Central memory CD4-positive, alpha-beta T cell (primary cell): ENCODE data around the gene SERPINB2.

ENCODE experiments used
- DNase-seq: peaks from one replicate; pipeline ENCODE4 v3.0.0; 2022
- total RNA-seq, 3 experiments: gene quantifications; one replicate each; lab custom pipeline; 2026; lab: John Stamatoyannopoulos, UW

The SERPINB2 gene, protein sequence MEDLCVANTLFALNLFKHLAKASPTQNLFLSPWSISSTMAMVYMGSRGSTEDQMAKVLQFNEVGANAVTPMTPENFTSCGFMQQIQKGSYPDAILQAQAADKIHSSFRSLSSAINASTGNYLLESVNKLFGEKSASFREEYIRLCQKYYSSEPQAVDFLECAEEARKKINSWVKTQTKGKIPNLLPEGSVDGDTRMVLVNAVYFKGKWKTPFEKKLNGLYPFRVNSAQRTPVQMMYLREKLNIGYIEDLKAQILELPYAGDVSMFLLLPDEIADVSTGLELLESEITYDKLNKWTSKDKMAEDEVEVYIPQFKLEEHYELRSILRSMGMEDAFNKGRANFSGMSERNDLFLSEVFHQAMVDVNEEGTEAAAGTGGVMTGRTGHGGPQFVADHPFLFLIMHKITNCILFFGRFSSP
- total RNA-seq, result 0 to 1.7 (median 0) reads per million in 3 experiments

DNA sequence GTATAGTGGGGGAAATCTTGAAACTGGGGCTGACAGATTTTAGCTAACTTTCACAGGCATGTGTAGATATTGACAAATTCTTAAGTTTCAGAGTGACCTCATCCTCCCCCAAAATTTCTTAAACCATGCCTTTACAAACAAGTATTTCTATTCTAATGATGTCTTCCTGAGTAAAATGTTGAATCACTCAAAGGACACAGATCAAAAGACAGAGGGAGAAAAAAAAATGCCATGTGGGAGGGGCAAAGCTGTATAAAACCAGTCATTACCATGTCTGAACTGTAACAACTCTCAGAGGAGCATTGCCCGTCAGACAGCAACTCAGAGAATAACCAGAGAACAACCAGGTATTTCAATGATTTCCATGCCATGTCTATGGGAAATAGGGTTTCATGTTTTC, at the start of gene SERPINB2:
TSS of gene SERPINB2 (plus strand) at position 282 of the 400 bp plus-strand sequence. CDS start 3,740 bp downstream, outside the sequence.
- DNase-seq, result no peak

DNA sequence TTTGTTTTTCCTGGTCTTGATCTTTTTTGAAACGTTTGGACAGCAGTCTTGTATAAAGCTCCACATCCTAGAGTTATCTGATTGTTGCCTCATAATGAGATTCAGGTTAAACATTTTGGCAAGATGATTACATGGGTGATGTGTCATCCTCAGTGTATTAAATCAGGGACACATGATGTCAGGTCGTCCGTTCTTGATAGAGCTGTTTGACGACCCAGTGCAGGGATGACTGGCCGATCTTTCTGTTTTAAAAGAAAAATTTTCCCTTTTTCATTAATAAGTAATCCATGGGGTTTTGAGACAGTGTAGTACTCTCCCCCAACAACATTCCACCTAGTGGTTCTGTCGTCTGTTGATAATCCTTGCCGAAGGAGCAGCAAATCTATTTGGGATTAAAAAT, 44.5 kb upstream of the SERPINB2 start:
- DNase-seq, result no peak

DNA sequence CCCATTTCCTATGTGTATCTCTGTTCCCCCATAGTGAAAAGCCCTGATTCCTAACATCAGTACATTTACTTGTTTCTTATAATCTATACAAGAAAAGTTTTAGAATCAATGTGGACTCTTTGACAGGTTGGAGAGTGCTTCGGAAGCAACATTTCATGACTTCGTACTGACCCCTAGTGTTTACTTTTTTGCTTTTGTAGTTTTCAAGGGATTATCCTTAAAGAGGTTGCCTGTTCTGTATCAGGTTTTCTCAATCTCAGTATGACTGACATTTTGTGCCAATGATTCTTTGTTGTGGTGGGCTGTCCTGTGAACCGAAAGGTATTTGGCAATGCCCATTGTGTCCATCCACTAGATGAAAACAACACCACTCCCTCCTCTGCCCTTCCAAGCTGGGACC, 43.3 kb upstream of the SERPINB2 start:
- no peak for DNase-seq

DNA sequence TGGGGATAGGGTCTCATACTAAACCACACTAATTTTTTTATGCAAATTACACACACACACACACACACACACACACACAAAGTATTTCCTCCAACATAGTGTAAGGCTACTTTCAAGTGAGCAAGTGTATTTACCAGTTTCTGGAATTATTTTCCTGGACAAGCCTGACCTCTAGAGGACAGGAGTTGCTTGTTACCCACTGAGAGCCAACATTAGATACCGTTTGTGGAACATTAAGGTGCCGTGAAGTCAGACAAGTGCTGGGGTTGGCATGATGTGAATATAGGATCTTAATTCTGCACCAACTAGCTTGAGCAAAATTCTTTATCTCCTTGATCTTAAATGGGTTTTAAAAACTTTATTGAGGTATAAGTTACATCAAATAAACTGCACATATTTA, 39.3 kb upstream of the SERPINB2 start:
- no peak for DNase-seq

DNA sequence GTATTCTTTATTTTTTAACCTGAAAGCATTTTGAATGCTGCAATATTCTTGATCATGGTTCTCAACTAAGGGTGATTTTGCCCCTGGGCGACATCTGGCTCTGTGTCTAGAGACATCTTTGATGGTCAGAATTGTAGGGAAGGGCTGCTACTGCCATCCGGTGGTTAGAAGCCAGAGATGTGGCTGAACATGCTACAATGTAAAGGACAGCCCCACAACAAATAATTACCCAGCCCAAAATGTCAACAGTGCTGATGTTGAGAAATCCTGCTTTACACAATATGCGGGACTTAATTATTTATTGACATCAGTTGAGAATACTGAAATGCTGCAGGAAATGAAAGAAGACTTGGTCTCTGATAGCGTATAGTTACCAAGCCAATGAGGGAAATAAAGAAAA, 37.5 kb upstream of the SERPINB2 start:
- DNase-seq, result no peak

DNA sequence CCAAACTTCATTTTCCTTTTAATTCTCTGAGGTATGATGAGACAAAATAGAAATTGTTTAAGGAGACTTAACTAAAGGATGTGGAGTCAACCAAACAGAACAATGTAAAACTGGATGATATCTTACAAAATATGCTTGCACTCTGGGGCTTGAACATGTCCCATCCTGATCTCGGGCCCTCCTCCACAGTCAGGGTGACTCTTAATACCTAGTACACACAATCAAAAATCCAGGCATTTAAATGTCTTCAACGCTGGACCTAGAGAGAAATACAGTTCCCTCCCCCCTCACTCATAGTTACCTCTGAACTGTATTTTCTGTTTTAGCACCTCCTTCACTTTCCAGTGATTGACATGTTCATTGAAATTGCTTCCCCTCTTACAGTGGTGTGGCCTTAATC, 36.9 kb upstream of the SERPINB2 start:
- DNase-seq, result no peak

DNA sequence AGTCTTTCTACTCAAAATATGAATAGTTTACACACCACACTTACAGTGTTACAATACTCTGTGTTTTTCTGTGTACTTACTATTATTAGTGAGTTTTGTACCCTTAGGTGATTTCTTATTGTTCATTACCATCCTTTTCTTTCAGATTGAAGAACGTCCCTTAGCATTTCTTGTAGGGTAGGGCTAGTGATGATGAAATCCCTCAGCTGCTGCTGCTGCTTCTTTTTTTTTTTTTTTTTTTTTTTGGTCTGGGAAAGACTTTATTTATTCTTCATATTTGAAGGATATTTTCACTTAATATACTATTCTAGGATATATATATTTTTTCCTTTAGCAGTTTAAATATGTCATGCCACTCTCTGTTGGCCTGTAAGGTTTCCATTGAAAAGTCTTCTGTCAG, 29.0 kb upstream of the SERPINB2 start:
- DNase-seq, result no peak

DNA sequence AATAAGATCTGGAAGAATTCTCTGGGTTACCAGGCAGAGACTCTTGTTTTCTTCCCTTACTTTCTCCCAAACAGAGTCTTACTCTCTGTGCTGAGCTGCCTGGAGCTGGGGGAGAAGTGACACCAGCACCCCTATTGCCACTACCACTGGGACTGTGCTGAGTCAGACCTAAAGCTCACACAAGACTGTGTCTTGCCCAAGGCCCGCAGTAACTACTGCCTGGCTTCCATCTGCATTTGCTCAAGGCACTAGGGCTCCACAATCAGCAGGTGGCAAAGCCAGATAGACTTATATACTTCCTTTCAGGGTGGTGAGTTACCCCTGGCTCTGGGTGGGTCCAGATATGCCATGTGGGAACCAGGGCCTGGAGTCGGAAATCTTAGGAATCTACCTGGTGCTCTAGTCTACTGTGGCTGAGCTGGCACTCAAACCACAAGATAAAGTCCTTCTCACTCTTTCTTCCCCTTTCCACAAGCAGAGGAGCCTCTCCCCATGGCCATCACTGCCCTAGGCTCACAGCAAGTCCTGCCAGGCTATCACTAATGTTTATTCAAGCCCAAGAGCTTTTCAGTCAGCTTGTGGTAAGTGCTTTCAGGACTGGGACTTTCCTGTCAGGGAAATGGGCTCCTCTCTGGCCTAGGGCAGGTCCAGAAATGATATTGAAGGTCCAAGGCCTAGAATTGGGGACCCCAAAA, 27.6 kb upstream of the SERPINB2 start:
- DNase-seq, result no peak

DNA sequence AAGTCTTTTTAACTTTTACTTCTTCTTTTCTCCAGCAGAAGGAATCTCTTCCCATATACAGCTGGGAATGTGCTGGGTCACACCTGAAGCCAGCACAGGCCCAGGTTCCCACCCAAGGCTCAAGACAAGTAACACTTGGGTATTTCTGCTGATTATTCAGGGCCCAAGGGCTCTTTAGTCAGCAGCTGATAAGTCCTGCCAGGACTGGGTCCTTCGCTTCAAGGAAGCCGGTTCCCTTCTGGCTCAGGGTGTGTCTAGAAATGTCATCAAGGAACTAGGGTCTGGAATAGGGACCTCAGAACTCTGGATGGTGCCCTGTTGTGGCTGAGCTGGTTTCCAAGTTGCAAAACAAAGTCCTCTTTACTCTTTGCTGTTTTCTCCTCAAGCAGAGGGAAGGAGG, 27.0 kb upstream of the SERPINB2 start:
- DNase-seq, result no peak

DNA sequence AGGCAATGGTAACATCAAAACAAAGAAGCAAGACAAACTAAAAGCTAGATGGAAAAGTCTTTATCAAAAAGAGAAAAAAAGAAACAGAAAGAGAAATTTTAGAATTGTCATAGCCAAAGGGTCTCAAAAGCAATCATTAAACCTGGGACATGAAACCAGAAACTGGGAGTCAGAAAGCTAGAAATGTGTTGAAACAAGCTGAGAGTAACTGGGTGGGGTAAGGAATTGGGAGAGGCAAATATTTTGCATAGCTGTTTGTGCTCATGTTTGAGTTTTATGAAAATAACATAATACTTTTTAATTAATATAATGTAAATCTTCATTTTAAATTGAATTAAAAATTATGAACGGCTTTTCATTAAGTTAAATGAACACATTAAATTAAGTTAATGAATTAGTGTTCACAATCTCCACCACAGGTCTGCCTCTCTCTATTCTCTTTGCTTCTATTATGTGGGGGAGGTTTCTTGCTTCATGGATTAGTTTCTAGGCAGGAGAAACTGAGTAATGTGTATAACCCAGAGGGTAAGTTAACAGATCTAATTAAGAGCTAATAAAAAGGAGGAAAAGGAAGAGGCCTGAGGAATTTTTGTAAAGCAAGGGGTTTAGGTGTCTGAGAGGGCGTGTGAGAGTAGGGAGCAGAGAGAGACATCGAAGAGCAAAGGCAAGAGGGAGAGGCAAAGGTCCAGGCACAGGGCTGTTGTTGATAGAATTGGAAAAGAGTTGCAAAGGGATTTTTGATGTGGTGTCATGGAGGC, 20.0 kb upstream of the SERPINB2 start:
- no peak for DNase-seq

DNA sequence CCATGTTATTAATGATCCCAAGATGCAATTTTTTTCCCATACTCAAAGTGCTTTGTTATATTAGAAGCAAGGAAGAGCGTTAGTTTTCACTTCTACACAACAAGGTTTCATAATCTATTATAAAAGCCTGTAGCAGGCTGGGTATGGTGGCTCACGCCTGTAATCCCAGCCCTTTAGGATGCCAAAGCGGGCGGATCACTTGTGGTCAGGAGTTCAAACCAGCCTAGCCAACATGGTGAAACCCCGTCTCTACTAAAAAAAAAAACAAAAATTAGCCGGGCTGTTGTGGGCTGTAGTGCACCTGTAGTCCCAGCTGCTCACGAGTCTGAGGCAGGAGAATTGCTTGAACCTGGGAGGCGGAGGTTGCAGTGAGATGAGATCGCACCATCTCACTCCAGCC, 19.0 kb upstream of the SERPINB2 start:
- no peak for DNase-seq

DNA sequence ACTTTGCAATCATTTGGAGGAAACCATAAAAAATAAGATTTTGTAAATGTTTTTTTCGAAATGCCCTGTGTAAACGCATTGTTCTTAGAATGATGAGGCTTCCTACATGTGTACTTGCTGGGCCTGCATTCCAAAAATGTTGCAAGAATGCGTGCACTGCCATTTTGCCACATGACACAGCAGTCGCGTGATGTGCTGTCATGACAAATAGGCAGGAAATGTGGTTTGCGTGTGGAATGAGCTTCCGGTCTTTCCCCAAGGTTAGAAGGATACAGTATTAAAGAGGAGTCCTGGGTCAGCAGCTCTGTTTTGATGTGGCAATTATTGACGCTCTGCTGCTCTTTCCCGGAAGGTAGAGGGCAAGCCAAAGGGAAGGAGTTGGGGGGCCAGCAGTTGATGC, 18.1 kb upstream of the SERPINB2 start:
- no peak for DNase-seq

DNA sequence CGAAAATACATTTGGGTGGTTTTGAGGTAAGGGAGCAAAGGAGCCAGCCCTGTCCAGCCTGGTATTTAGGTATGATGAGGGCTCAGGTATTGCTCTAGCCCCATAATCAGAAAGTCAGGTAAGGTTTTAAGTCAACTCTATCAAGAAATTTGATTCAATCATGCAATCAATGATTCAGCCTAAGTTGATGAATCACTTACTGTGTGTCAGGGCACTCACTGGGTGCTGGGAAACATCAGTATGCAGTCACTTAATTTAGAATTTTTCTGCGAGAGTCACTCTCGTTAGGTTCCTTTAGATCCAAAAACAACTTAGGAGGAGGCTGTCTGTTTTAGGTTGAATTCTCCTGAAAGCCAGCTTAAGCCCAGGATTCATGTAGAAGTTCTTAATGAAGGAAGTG, 17.7 kb upstream of the SERPINB2 start:
- no peak for DNase-seq

DNA sequence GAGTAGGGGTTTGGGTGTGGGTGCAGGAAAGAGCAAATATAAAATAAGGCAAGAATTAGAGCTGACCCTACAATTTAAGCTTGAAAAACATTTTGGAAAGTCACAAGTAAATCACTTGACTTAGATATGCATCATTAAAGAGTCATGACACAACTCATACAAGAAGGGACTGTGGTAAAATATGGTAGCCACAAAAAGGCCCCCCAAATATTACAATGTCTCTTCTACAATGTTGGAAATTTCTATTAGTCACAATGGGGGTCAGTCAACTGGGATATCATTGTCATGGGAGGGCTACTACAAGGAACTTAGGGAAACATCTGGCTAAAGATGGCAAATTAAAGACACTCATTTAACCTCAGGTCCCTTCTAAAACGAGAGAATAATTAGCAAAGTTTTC, 15.7 kb upstream of the SERPINB2 start:
- no peak for DNase-seq

DNA sequence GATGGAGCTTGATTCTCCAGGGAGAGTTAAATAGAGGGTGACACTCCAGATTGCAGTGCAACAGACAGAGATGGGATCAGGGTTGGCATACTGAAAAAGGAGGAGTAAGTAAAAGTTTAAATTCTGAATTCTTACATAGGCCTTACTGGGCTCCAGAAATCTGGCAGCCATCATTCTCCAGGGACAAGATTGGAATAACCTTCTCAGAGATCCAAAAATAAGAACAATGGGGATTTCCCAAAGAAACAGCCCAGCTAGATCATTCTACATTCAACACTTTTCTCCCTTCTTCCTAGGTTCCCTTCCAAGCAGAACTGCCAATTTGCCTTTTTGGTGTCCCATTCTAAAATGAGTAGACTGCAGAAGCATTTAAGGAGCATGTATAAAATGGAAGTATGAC, 14.9 kb upstream of the SERPINB2 start:
- DNase-seq, result no peak

DNA sequence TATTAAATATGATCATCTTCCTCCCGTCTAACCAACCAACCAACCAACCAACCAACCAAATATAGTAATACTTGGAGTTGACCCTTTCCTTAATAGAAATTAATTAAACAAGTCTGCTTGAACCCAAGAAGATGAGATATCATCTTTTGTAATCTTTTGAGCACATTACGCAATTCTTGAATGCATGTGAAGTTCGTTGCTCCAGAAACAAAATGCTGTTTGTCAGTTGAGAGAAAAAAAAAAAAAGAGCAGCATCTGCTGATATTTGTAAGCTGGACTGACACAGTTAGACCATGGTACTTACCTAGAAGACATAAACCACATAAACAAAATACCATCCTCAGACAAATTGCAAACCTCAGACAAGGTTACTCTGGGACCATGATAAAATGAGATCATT, 9.2 kb upstream of the SERPINB2 start:
- DNase-seq, result no peak

DNA sequence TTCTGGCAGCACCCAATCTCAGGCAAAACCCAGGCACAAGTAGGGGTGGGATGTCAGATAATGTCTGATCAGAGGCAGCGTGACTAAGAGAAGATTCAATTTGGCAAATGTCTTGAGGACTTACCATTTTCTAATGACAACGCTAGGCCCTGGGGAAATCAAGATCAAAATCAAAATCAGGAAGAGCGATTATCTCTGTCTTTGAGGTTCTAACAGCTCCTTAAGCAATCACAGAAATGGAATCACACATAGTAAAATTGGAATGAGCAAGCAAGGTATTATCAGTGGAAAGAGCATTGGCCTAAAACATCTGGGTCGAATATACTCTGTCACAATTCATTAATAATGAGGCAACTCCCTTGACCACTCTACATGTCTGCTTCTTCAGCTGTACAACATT, 8.6 kb upstream of the SERPINB2 start:
- DNase-seq, result no peak

DNA sequence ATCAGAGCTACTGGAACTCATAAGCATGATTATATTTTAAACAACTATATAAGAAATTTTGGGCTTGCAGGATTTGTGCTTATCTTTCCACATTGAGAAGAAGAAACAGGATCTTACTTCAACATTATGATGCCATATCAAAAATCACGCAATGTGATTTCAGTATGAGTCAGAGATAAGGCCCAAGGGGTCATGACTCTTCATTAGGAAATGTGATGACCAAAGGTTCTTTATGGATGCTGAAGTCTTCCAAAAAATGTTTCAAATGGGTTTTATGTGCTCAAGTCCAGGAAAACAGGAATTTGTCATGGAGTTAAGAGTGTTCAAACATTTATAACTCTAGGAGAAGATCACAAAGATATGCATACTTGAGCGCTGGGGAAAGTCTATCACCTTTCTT, 7.8 kb upstream of the SERPINB2 start:
- DNase-seq, result no peak

DNA sequence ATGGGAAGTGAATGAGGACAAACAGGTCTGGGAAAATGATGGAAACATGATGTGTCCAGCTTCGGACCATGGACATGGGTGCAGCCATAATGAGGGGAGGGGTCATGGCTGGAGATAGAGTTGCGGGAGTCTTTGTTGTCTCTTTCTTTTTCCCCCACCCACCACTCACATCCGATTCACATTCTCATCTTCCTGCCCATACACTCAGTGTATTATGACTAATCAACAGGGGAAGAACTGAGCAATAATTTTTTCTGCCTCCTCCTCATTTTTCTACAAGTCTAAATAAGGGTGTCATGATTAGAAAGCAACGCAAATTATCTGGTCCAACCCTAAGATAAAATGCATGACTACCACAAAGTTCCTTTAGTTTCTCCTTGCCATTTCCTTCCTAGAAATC, 5.7 kb upstream of the SERPINB2 start:
- DNase-seq, result no peak

DNA sequence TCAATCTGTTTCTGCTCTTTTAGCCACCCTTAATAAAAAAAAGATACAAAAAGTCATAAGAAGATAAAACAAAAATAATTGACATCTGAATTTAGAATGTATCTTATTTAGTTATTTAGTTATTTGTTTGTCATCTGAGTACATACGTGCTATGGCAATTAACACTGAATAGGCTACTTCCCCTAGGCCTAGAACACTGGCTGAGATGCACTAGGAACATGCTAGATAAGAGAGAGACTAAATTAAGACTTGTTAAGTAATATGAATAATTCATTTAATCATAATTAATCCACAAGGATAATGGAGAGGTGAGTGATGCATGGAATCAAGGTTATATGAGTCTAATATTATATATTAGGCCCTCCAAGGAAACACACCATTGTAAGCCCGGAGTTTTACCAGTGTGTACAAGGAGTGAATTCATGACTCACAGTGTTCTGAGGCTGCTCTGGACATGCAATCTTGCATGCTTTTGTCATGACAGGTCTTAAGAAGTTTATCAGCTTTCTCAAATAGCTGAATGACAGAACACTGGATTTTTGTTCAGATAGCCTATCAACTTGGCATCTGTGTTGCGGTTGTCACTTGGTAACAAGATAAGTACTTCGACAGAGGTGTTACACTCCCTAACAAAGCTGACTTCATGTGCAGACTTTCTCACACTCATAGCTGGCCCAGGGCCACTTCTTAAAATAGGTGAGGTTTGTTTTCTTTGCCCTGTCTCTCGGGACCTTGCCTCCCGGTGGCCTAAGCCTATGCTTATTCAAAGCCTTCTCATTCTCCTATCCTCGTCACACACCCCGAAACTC, 5.0 kb upstream of the SERPINB2 start:
- DNase-seq, result no peak

DNA sequence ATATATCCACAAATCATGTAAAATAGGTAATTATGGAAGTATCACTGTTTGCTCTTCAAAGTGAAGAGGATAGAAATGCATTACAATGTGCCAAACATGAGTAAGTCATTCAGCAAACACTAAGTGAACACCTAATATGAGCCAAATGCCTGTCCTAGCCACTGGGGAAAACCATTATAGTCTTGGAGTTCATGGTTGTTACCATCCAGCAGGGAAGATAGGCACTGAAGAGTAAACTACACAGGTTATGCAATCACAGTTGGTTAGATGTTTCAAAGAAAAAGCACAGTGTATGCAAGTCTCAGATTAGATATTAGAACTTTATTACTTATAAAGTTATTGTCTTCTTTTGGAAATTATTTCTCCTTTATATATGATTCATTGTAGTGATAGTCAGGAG, 3.9 kb upstream of the SERPINB2 start:
- DNase-seq, result no peak

DNA sequence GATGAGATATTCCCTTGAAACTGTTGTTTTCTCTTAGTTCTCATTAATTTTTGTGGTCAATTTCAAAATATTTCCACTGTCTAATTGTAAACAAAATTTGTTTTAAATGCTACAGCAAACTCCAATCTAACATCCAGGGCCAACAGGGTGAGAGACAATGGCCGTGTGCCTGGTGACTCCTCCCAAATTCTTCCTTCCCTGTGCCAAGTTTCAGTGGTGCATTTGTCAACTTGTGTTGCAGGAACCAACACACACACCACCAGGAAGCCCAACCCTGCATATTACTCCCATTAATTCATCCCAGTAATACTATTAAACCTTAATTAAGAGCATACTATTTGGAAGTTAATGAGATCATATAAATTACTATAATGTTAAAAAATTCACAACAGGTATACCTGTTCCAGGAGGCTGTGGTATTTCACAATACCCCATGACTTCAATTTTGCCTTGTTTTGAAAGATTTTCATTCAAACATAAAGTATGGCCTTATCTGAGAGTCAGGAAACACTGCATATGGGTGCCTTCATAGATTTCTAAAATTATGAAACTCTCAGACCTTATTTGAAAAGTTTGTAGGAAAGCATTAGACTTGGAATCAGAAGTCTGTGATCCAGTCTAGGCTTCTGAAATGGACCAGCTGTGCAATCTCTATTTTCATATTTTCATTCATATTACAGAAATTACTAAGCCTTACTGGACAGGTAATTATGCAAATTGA, 1.1 kb downstream of the SERPINB2 start:
- DNase-seq, result no peak
